Loucy (cell line): Measurements from ENCODE around the gene NRIP1.

Source experiments
- CTCF ChIP-seq: fragments of 200-600 bp; sonication (generic); conservative IDR thresholded peaks from 2 replicates; pipeline ENCODE4 v1.5.1; 2014; ENCODE audit warnings: mild to moderate bottlenecking, antibody characterized with exemption, low read length
- EZH2phosphoT487 ChIP-seq: fragments of 200-600 bp; IDR thresholded peaks from 2 replicates; pipeline ENCODE4 v1.6.1; 2018; ENCODE audit warnings: antibody characterized with exemption, mild to moderate bottlenecking, moderate library complexity, borderline replicate concordance

GRCh38 chr21:15093216-15093615 lies 28.4 kb upstream of the NRIP1 start:
- no peak for TF ChIP-seq CTCF
- no peak for TF ChIP-seq EZH2phosphoT487
